ENCODE results near the gene LPCAT1. TPM values are rescaled to one million over a fixed set of nuclear protein-coding genes. Genes with fewer than 3 reads are reported as not detected.

LPCAT1 gene
- total and polyA plus RNA-seq, 2 of the 4 experiments (the other 2 are of a cell fraction): 17.7 to 33.6 TPM

DNA sequence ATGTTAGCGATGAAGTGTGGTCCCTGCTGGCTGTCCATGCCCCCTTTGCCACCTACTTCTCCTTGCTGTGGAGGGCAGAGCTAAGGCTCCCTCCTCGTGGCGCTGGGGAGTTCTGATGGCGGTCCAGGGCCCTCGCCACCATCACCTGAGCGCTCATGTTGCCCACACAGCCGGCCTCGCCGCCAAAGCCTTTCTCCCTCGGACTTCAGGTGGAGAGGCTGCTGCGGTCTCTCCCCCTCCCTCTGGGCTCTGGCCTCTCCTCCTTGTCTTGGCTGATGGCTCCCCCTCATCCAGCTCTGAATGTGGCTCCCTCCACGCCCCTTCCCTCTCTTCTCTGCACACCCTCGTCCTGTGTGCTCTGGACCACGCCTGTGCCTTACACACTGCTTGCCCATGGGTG, 14.5 kb upstream of the LPCAT1 start:
- intact Hi-C loops (cut with micrococcal nuclease): no loop called here

More for the DNA sequence above, 14.5 kb upstream of the LPCAT1 start:
- no peak overlapping the region for H2AK5ac ChIP-seq (ENCODE audit: low read depth, low read length)
- H4K20me1 ChIP-seq (ENCODE audit: insufficient read depth, low read length): no peaks in the 10 kb centered on the region
- H3K9ac ChIP-seq (ENCODE audit: low read depth, low read length): no peak overlapping the region
- BruUV-seq (replicated peaks): no TSS peak
- ATAC-seq (ENCODE audit: low read depth) (no peak), DNase-seq (no peak)
- no peak overlapping the region for H3K14ac ChIP-seq (replicated peaks; ENCODE audit: low read depth, low read length)
- H3K4me1 ChIP-seq (ENCODE audit: control insufficient read depth, insufficient read depth, low read length): no peaks in the 10 kb centered on the region
- no peak overlapping the region for H3K27ac ChIP-seq (ENCODE audit: insufficient read depth, low read length)
- ChIA-PET CTCF (no interaction called here), POLR2A (ENCODE audit: unreplicated experiment) (no interaction called here)
- H3K4me3 ChIP-seq (ENCODE audit: insufficient read depth, low read depth, low read length): no peak overlapping the region
- no peak overlapping the region for H4K91ac ChIP-seq (ENCODE audit: insufficient read depth, low read depth, low read length)
- H3K56ac ChIP-seq (ENCODE audit: extremely low read depth, insufficient read depth, low read length): no peak overlapping the region
- no peak overlapping the region for H3K23ac ChIP-seq (ENCODE audit: low read depth, low read length)
- no peak overlapping the region for H4K5ac ChIP-seq (ENCODE audit: low read depth, low read length)
- no peaks in the 10 kb centered on the region for H3K79me1 ChIP-seq (ENCODE audit: low read depth in 1 of 2, low read length in 2 of 2)
- H3K9me1 ChIP-seq (ENCODE audit: insufficient read depth, low read length): no peaks in the 10 kb centered on the region
- no peak overlapping the region for H2BK20ac ChIP-seq (ENCODE audit: low read depth, low read length)
- no peaks in the 10 kb centered on the region for H3K36me3 ChIP-seq (ENCODE audit: control insufficient read depth, insufficient read depth, low read length)
- H2BK5ac ChIP-seq (ENCODE audit: low read depth, low read length, poor library complexity, severe bottlenecking): no peak overlapping the region
- in situ Hi-C loops (cut with MboI; ENCODE audit: low sequenced_read_pairs) (no loop called here), dilution Hi-C loops (cut with HindIII; ENCODE audit: low sequenced_read_pairs, unreplicated experiment) (no loop called here)
- H3K27me3 ChIP-seq (ENCODE audit: control insufficient read depth, insufficient read depth, low read length): peaks cover 19% of the 10 kb centered on the region
- H2BK120ac ChIP-seq (ENCODE audit: low read depth, low read length): no peak overlapping the region
- 80% methylated on average over 10 of the region's 14 CpGs; no CpG with 5 or more reads in 1 of the 2 experiments for WGBS, 2 experiments (ENCODE audit: extremely low coverage in 2 of 2, insufficient read length in 1 of 2)
- no peak overlapping the region for H3K18ac ChIP-seq (ENCODE audit: low read depth, low read length)
- no peak overlapping the region for H2AK9ac ChIP-seq (replicated peaks; ENCODE audit: low read depth, low read length, poor library complexity)
- H4K8ac ChIP-seq (ENCODE audit: low read depth in 2 of 2, low read length in 2 of 2): no peak overlapping the region
- no peak overlapping the region for H2BK15ac ChIP-seq (ENCODE audit: low read depth, low read length)
- no peaks in the 10 kb centered on the region for H3K9me3 ChIP-seq (ENCODE audit: control insufficient read depth, insufficient read depth, low read length)
- no peak overlapping the region for H3K4me2 ChIP-seq (ENCODE audit: low read depth, low read length)
- no peak overlapping the region for H3K4ac ChIP-seq (ENCODE audit: low read depth, low read length)
- no peak overlapping the region for H2AFZ ChIP-seq (replicated peaks; ENCODE audit: low read length, poor library complexity)
- TF ChIP-seq RFX5 (IDR thresholded peaks at IDR 0.05; ENCODE audit: low read depth, low read length) (no peak), CEBPB (IDR thresholded peaks at IDR 0.05; ENCODE audit: low read depth, low read length) (no peak)

Measured in IMR-90 (cell line).